Measurements from ENCODE around the gene RSRC1.

DNA sequence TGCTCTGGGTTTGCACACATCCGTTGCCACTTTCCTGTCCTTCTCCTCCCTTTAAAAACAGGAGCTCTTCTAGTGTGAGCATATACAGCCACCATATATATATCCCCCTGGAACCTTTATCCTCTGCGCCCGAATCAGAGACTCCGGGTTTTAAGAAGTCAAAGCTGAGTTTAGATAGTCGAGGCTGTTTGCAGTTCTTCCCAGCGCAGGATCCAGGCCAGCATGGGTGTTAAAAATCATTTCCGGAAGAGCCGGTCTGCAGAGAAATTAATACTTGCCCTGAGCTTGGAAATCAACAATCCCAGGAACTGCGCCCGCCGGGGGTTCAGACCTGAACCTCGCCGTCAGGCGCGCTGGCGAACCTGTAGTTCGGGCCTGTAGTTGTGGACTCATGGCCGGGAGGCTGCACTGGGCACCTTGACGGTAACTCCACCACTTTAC lies 6.0 kb upstream of the RSRC1 start:
- no peak for TF ChIP-seq CTCF (IDR thresholded peaks at IDR 0.05 in 4 of 5, conservative IDR thresholded peaks at IDR 0.05 in 1 of 5)
- TF ChIP-seq POLR2A (IDR thresholded peaks at IDR 0.05): no peak

All from gastrocnemius medialis (tissue), 4 donors.